CD4-positive, alpha-beta T cell treated with Interleukin-21 for 1 hour (primary cell): ENCODE data around the gene PLD2.
"Not testable (repeated sequence)": the region's sequence is repeated elsewhere in the genome, so short reads cannot be mapped to it uniquely, and the experiment has no call there.

Experiments used
- DNase-seq: peaks from one replicate; pipeline ENCODE4 v3.0.0-alpha.2; 2020

PLD2 gene

GRCh38 chr17:4789951-4790704 is 16.8 kb upstream of the PLD2 start:
- peak; percentile 84 for DNase-seq

- no peak for DNase-seq
Observed at GRCh38 chr17:4790705-4791088, 16.3 kb upstream of the PLD2 start.

GRCh38 chr17:4795168-4795567 is 11.8 kb upstream of the PLD2 start:
- no peak for DNase-seq

- DNase-seq, result no peak
Observed at GRCh38 chr17:4796552-4796920, 10.4 kb upstream of the PLD2 start.

- DNase-seq, result no peak
Observed at GRCh38 chr17:4800462-4801196, 6.3 kb upstream of the PLD2 start.

GRCh38 chr17:4802228-4802627 is 4.7 kb upstream of the PLD2 start, which contains the start of gene C17orf114:
TSS of gene C17orf114 (minus strand) at chr17:4802328.
- no peak for DNase-seq

GRCh38 chr17:4806456-4806776 is 536 bp upstream of the PLD2 start:
- no peak for DNase-seq

GRCh38 chr17:4807605-4808377 is 839 bp downstream of the PLD2 start:
- DNase-seq, result no peak

- DNase-seq, result no peak
Observed at GRCh38 chr17:4808378-4808767, 1.4 kb downstream of the PLD2 start.

- no peak for DNase-seq
Observed at GRCh38 chr17:4810696-4811290, 3.8 kb downstream of the PLD2 start.

GRCh38 chr17:4811471-4811870 is 4.5 kb downstream of the PLD2 start:
- no peak for DNase-seq

GRCh38 chr17:4812690-4813089 is 5.7 kb downstream of the PLD2 start:
- DNase-seq, result no peak

GRCh38 chr17:4815043-4815675 is 8.2 kb downstream of the PLD2 start:
- no peak for DNase-seq

- no peak for DNase-seq
Observed at GRCh38 chr17:4816826-4817225, 9.9 kb downstream of the PLD2 start.

GRCh38 chr17:4818276-4818675 is 11.3 kb downstream of the PLD2 start:
- no peak for DNase-seq

- DNase-seq, result no peak
Observed at GRCh38 chr17:4822835-4823234, 15.9 kb downstream of the PLD2 start.

GRCh38 chr17:4823373-4824089 is 16.6 kb downstream of the PLD2 start:
- DNase-seq, result no peak

GRCh38 chr17:4827399-4827798 is 20.4 kb downstream of the PLD2 start:
- DNase-seq, result no peak

- not testable (repeated sequence) for DNase-seq
Observed at GRCh38 chr17:4832829-4833177, 25.9 kb downstream of the PLD2 start.

GRCh38 chr17:4833178-4833940 is 26.4 kb downstream of the PLD2 start, which contains the start of gene MINK1:
TSS of gene MINK1 (plus strand) at chr17:4833340. CDS start at chr17:4833584, 244 bp downstream.
- peak; percentile 94 for DNase-seq

GRCh38 chr17:4833941-4834680 is 27.2 kb downstream of the PLD2 start:
- DNase-seq, result no peak
